ENCODE data around the gene ZNF853.

DNA sequence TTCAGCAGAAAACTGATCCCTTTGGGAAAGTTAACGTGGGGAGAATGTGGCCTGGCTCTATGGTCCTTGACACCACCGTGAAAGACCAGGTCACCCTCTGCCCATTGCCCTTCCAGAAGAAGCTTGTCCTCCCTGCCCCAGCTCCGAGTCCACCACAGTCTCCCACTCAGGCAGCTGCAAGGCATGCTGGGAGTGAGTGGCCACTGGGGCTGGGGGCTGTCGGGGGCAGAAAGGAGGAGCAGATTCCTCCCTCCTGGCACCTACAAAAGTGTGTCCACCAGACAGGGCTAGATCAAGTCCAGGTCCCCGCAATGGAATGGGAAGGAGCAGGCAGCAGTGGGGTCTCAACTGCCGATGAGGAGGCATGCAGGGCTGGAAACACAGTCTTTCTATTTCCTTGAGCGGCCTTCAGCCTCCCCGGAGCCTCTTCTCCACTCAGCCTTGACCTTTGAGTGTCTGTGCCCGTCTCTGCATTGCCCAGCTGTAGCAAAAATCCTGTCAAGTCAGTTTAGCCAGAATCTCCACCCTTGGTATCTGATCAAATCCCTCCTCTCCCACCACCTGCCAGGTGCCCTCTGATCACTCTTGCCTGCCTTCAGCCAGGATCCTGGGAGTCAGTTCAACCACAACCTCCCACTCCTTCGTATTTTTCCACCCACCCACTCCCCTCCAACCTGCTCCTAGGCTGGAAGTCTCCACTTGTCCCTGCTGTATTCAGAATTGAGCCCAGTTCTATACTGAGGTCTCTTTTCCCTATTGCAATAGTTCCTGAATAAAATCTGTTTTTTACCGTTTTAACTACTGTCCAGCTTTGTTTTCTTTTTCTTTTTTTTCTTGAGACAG is 14.8 kb downstream of the ZNF853 start:
- TF ChIP-seq, protein P1, sequence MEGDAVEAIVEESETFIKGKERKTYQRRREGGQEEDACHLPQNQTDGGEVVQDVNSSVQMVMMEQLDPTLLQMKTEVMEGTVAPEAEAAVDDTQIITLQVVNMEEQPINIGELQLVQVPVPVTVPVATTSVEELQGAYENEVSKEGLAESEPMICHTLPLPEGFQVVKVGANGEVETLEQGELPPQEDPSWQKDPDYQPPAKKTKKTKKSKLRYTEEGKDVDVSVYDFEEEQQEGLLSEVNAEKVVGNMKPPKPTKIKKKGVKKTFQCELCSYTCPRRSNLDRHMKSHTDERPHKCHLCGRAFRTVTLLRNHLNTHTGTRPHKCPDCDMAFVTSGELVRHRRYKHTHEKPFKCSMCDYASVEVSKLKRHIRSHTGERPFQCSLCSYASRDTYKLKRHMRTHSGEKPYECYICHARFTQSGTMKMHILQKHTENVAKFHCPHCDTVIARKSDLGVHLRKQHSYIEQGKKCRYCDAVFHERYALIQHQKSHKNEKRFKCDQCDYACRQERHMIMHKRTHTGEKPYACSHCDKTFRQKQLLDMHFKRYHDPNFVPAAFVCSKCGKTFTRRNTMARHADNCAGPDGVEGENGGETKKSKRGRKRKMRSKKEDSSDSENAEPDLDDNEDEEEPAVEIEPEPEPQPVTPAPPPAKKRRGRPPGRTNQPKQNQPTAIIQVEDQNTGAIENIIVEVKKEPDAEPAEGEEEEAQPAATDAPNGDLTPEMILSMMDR (IDR thresholded peaks at IDR 0.05; ENCODE audit: borderline replicate concordance, extremely low read depth, low read length, poor library complexity, severe bottlenecking) = no peak
- TF ChIP-seq EZH2 (IDR thresholded peaks at IDR 0.05; ENCODE audit: borderline replicate concordance, low read depth, low read length, severe bottlenecking) = no peak

Data from DND-41 (cell line).